ENCODE data around the gene WNT8B. TPM values are rescaled to one million over a fixed set of nuclear protein-coding genes. Genes with fewer than 3 reads are reported as not detected.

The WNT8B gene
- total and polyA plus RNA-seq, 10 of the 15 experiments (the other 5 are each of a cell fraction or from before 2014, with no cell fraction given): not detected

DNA sequence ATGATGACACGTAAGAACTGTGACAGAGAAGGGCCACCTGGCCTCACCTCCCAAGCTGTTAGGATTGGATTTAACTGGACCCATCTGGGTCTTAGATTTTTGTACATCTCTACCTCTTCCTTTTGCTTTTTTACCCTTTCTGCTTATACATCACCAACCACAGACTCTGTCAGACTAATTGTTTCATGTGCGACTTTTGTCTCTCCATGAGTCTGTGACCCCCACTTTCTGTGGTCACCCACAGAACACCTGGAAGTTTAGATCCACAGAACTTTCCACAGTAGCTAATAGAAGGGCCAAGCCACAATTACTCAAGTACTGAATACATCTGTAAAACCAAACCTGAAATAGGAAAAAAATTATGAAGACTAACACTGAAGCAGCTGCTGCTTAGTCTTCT lies 33.8 kb downstream of the WNT8B start (continued):
- TF ChIP-seq, protein P1, sequence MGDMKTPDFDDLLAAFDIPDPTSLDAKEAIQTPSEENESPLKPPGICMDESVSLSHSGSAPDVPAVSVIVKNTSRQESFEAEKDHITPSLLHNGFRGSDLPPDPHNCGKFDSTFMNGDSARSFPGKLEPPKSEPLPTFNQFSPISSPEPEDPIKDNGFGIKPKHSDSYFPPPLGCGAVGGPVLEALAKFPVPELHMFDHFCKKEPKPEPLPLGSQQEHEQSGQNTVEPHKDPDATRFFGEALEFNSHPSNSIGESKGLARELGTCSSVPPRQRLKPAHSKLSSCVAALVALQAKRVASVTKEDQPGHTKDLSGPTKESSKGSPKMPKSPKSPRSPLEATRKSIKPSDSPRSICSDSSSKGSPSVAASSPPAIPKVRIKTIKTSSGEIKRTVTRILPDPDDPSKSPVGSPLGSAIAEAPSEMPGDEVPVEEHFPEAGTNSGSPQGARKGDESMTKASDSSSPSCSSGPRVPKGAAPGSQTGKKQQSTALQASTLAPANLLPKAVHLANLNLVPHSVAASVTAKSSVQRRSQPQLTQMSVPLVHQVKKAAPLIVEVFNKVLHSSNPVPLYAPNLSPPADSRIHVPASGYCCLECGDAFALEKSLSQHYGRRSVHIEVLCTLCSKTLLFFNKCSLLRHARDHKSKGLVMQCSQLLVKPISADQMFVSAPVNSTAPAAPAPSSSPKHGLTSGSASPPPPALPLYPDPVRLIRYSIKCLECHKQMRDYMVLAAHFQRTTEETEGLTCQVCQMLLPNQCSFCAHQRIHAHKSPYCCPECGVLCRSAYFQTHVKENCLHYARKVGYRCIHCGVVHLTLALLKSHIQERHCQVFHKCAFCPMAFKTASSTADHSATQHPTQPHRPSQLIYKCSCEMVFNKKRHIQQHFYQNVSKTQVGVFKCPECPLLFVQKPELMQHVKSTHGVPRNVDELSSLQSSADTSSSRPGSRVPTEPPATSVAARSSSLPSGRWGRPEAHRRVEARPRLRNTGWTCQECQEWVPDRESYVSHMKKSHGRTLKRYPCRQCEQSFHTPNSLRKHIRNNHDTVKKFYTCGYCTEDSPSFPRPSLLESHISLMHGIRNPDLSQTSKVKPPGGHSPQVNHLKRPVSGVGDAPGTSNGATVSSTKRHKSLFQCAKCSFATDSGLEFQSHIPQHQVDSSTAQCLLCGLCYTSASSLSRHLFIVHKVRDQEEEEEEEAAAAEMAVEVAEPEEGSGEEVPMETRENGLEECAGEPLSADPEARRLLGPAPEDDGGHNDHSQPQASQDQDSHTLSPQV (IDR thresholded peaks at IDR 0.05): no peak
- no peak for TF ChIP-seq SMAD1 (IDR thresholded peaks at IDR 0.05; ENCODE audit: low read depth, partially characterized antibody)
- TF ChIP-seq, protein P2, sequence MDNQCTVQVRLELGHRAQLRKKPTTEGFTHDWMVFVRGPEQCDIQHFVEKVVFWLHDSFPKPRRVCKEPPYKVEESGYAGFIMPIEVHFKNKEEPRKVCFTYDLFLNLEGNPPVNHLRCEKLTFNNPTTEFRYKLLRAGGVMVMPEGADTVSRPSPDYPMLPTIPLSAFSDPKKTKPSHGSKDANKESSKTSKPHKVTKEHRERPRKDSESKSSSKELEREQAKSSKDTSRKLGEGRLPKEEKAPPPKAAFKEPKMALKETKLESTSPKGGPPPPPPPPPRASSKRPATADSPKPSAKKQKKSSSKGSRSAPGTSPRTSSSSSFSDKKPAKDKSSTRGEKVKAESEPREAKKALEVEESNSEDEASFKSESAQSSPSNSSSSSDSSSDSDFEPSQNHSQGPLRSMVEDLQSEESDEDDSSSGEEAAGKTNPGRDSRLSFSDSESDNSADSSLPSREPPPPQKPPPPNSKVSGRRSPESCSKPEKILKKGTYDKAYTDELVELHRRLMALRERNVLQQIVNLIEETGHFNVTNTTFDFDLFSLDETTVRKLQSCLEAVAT (IDR thresholded peaks at IDR 0.05): no peak
- TF ChIP-seq RBBP5 (conservative IDR thresholded peaks at IDR 0.05): no peak
- TF ChIP-seq ZNF384 (IDR thresholded peaks at IDR 0.05; ENCODE audit: borderline replicate concordance, low read depth, low read length): no peak
- TF ChIP-seq, protein P3, sequence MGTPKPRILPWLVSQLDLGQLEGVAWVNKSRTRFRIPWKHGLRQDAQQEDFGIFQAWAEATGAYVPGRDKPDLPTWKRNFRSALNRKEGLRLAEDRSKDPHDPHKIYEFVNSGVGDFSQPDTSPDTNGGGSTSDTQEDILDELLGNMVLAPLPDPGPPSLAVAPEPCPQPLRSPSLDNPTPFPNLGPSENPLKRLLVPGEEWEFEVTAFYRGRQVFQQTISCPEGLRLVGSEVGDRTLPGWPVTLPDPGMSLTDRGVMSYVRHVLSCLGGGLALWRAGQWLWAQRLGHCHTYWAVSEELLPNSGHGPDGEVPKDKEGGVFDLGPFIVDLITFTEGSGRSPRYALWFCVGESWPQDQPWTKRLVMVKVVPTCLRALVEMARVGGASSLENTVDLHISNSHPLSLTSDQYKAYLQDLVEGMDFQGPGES (IDR thresholded peaks at IDR 0.05): no peak
- TF ChIP-seq WRNIP1 (IDR thresholded peaks at IDR 0.05; ENCODE audit: borderline replicate concordance, low read depth, low read length): no peak
- no peak for TF ChIP-seq SMAD5 (IDR thresholded peaks at IDR 0.05; ENCODE audit: low read depth)
- no peak for TF ChIP-seq ETV6 (conservative IDR thresholded peaks at IDR 0.05 in 1 of 2, IDR thresholded peaks at IDR 0.05 in 1 of 2; ENCODE audit: borderline replicate concordance in 1 of 2, low read depth in 1 of 2)

All from GM12878 (cell line).